ENCODE data around the gene KMT2B. TPM values are rescaled to one million over a fixed set of nuclear protein-coding genes. Genes with fewer than 3 reads are reported as not detected.

KMT2B gene
- total RNA-seq, 2 experiments from 2014 or later, result 62.0 to 65.8 TPM

DNA sequence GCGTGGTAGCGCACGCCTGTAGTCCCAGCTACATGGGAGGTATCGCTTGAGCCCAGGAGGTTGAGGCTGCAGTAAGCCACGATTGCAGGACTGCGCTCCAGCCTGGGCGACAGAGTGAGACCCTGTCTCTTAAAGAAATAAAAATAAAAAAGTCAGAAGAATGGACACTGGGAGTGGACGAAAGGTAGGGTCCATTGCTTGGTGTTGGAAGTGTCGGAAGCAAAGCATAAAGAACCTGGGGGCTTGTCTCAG is 57.2 kb downstream of the KMT2B start:
- no peak overlapping the region for H3K27ac Mint-ChIP-seq
- no peaks in the 10 kb centered on the region for H3K36me3 Mint-ChIP-seq (ENCODE audit: low read depth)
- H3K4me1 Mint-ChIP-seq (ENCODE audit: low read depth), result peaks cover 18% of the 10 kb centered on the region
- no peaks in the 10 kb centered on the region for H3K9me3 Mint-ChIP-seq
- no peak for DNase-seq
- no peaks in the 10 kb centered on the region for H3K27me3 Mint-ChIP-seq (ENCODE audit: low read depth)
- CTCF ChIA-PET, result no interaction called here
- intact Hi-C loops (cut with micrococcal nuclease), result loop anchor here (1.0 to 5.0 kb wide), 9 partner anchors 17 to 279 kb away; partner anchors contain the start of genes ETV2, LIN37, NFKBID and PROSER3
- H3K4me3 Mint-ChIP-seq, result peak overlapping the region; percentile 78

DNA sequence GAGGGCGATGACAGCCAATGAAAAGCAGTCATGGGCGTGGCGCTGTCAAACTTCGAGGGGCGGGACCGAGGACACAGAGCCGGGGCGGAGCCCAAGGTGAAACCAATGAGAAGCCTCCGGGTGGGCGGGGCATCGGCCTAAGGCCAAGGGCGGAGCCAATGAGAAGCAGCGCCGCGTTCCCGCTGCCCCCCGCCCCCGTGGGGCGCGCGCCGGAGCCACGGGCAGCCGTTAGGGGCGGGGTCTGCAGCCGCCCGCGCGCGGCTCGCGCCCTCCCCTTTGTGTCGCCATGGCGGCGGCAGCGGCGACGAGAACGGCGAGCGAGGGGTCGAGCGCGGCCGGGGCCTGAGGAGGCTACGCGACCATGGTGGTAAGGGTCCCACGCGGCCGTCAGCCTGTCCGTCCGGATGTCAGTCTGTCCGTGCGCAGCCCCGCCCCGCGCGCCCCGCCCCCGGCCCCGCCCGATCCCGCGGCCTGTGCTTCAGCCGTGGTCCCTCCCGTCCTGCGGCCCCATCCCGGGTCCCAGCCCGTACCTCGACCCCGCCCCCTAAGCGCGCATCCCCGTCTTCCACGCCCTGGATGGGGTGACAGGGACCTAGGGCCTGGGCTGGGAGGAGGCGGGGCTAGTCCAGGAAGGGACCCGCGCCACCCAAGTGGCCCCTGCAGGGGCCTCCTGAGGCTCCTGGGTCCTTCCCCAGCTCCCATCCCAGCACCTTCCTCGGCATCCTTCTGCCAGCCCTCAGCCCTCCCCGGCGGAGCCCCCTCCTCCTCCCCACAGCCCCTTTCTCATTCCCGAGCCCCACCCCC is 57.7 kb downstream of the KMT2B start, which contains the start of gene ARHGAP33:
ARHGAP33 (plus strand) TSS at position 267 of the 804 bp plus-strand sequence; CDS start at position 362, 95 bp downstream.
- H3K27ac Mint-ChIP-seq, result no peak within 1 kb of the TSS
- peaks cover 18% of the 10 kb centered on the region for H3K4me1 Mint-ChIP-seq (ENCODE audit: low read depth)
- H3K9me3 Mint-ChIP-seq, result no peaks in the 10 kb centered on the region
- CTCF ChIA-PET, result no interaction called here
- peak within 1 kb of the TSS; percentile 78 for H3K4me3 Mint-ChIP-seq
- H3K27me3 Mint-ChIP-seq (ENCODE audit: low read depth), result no peaks in the 10 kb centered on the region
- peak; percentile 100 for DNase-seq
- intact Hi-C loops (cut with micrococcal nuclease), result loop anchor here (1.0 to 5.0 kb wide), 9 partner anchors 17 to 279 kb away; partner anchors contain the start of genes ETV2, LIN37, NFKBID and PROSER3
- no peaks in the 10 kb centered on the region for H3K36me3 Mint-ChIP-seq (ENCODE audit: low read depth)

DNA sequence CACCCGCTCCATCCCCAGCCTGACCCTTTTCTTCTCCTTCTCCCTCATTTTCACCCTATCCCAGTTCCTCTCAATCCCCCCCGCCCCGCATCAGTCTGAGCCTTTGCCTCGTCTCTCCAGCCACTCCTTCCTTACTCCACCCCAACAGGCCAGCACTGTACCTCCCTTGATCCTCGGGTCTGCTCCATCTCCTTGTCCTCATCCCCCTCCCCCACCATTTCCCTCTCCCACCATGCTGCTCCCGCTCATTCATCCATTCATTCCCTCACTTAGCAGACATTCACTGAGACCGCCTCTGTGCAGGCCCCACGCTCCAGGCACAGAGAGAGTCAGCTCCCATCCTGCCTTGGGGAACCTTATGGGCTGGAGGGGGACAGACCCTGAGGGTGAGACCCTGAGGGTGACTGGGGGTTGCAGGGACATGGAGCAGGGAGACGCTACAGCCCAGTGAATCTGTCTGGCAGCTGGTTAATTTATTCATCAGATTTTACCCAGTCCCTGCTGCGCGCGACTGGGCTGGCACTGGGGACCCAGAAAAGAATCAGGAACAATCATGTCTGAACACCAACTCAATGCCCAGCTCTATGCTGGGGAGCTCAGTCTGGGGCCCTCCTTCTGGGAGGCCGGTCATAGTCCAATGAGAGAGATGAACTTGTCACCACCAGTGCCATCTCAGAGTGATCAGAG is 58.4 kb downstream of the KMT2B start:
- peaks cover 18% of the 10 kb centered on the region for H3K4me1 Mint-ChIP-seq (ENCODE audit: low read depth)
- no peak for DNase-seq
- intact Hi-C loops (cut with micrococcal nuclease), result loop anchor here (5.0 kb wide), 1 partner anchor 134 kb away; the partner anchor contains the start of gene ETV2
- no peaks in the 10 kb centered on the region for H3K9me3 Mint-ChIP-seq
- H3K4me3 Mint-ChIP-seq, result peak overlapping the region; percentile 78
- H3K27me3 Mint-ChIP-seq (ENCODE audit: low read depth), result no peaks in the 10 kb centered on the region
- CTCF ChIA-PET, result interaction anchor here (0.6 to 1.3 kb wide), 3 partner anchors 82 to 331 kb away, joined by 3 read pairs; no protein-coding TSS in a partner anchor
- peaks cover 3% of the 10 kb centered on the region for H3K36me3 Mint-ChIP-seq (ENCODE audit: low read depth)
- no peak overlapping the region for H3K27ac Mint-ChIP-seq

DNA sequence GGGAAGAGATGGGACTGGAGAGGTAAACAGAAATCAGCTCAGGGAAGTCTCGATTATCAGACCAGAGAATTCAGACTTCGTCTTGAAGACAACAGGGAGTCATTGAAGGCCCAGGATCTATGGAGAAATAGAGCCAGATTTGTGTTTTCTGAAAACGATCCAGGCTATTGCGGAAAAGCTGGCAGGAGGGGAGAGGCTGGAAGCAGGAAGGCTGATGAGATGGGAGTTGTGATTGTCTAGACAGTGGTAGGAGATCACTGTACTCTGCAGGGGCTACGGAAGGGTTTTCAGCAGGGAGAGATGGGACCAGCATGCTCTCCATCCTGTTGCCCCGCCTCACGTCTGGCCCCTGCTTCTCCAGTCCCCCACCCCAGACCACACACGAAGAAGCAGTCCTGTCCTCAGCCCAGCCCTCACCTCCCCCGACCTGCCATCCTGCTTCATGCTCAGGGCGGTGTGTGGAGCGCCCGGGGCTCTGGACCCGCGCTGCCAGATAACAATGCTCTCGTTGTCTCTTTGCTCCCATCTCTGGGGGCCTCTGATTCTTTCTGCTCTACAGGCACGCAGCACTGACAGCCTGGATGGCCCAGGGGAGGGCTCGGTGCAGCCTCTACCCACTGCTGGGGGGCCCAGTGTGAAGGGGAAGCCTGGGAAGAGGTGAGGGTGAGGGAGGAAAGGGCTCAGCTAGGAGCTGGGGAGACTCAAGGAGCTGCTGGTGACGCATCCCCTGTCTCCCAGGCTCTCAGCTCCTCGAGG is 59.5 kb downstream of the KMT2B start:
- no peak overlapping the region for H3K27ac Mint-ChIP-seq
- CTCF ChIA-PET, result interaction anchor here (0.6 to 1.3 kb wide), 3 partner anchors 83 to 332 kb away, joined by 3 read pairs; no protein-coding TSS in a partner anchor

DNA sequence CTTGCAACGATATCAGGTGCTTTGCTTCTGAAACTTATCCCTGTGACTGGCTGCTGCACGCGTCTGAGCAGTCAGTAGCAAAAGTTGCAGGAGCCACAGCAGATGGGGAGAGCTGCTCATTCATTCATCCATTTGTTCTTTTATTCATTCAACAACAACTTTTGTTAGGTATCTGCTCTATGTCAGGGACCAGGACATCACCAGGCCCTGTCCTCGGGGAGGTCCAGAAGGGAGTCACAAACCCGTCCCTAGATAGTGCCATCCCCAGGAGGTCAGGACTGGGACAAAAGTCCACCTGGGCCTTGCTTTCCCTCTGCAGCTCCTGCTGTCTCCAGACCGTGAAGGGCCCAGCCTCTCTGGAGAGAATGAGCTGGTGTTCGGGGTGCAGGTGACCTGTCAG is 60.2 kb downstream of the KMT2B start:
- H3K27ac Mint-ChIP-seq, result no peak overlapping the region
- CTCF ChIA-PET, result interaction anchor here (0.6 kb wide), 1 partner anchor 128 kb away, joined by 3 read pairs; no protein-coding TSS in a partner anchor
- intact Hi-C loops (cut with micrococcal nuclease), result loop anchor here (5.0 kb wide), 1 partner anchor 136 kb away; the partner anchor contains the start of gene ETV2

More for the DNA sequence above, 59.5 kb downstream of the KMT2B start:
- no peaks in the 10 kb centered on the region for H3K9me3 Mint-ChIP-seq
- no peaks in the 10 kb centered on the region for H3K27me3 Mint-ChIP-seq (ENCODE audit: low read depth)
- peaks cover 6% of the 10 kb centered on the region for H3K36me3 Mint-ChIP-seq (ENCODE audit: low read depth)
- H3K4me3 Mint-ChIP-seq, result peak overlapping the region; percentile 78
- peaks cover 18% of the 10 kb centered on the region for H3K4me1 Mint-ChIP-seq (ENCODE audit: low read depth)
- intact Hi-C loops (cut with micrococcal nuclease), result loop anchor here (5.0 kb wide), 1 partner anchor 135 kb away; the partner anchor contains the start of gene ETV2
- no peak for DNase-seq

DNA sequence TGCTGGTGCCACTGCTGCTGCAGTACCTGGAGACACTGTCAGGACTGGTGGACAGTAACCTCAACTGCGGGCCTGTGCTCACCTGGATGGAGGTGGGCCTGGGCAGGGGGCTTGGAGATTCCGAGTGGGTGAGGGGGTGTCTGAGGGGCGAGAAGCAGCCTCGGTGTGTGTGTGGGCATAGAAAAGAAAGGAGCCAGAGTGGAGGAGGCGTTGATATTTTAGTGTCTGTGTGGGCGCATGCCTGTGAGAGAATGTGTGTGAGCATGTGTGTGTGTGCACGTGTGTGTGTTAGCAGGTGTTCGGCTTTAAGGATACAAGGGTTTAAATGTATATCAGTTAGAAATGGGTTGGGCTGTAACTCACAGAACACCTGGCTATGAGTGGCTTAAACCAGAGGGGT is 61.2 kb downstream of the KMT2B start:
- H3K36me3 Mint-ChIP-seq (ENCODE audit: low read depth), result peaks cover 6% of the 10 kb centered on the region
- H3K27me3 Mint-ChIP-seq (ENCODE audit: low read depth), result no peaks in the 10 kb centered on the region
- no peaks in the 10 kb centered on the region for H3K9me3 Mint-ChIP-seq
- H3K4me1 Mint-ChIP-seq (ENCODE audit: low read depth), result peaks cover 18% of the 10 kb centered on the region
- H3K27ac Mint-ChIP-seq, result no peak overlapping the region
- no peak for DNase-seq
- intact Hi-C loops (cut with micrococcal nuclease), result loop anchor here (5.0 kb wide), 1 partner anchor 137 kb away; the partner anchor contains the start of gene ETV2
- CTCF ChIA-PET, result no interaction called here
- H3K4me3 Mint-ChIP-seq, result no peak overlapping the region

More for the DNA sequence above, 60.2 kb downstream of the KMT2B start:
- peaks cover 6% of the 10 kb centered on the region for H3K36me3 Mint-ChIP-seq (ENCODE audit: low read depth)
- H3K4me3 Mint-ChIP-seq, result peak overlapping the region; percentile 15
- H3K9me3 Mint-ChIP-seq, result no peaks in the 10 kb centered on the region
- H3K27me3 Mint-ChIP-seq (ENCODE audit: low read depth), result no peaks in the 10 kb centered on the region
- peaks cover 18% of the 10 kb centered on the region for H3K4me1 Mint-ChIP-seq (ENCODE audit: low read depth)
- DNase-seq, result no peak

DNA sequence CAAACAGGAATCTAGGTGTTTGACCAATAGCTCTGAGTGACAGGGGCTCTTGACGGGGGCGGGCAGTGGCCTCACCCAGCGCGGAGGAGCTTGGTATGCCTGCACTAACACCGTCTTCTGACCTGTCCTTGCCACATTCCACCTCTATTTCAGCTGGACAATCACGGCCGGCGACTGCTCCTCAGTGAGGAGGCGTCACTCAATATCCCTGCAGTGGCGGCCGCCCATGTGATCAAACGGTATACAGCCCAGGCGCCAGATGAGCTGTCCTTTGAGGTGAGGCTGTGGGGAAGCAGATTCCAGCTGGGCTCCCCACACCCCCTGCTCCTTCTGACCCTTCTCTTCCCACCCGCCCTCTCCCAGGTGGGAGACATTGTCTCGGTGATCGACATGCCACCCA is 62.3 kb downstream of the KMT2B start:
- Mint-ChIP-seq H3K4me1 (ENCODE audit: low read depth) (peaks cover 12% of the 10 kb centered on the region), H3K9me3 (no peaks in the 10 kb centered on the region), H3K27me3 (ENCODE audit: low read depth) (no peaks in the 10 kb centered on the region), H3K36me3 (ENCODE audit: low read depth) (peaks cover 6% of the 10 kb centered on the region), H3K27ac (no peak overlapping the region), H3K4me3 (no peak overlapping the region)
- CTCF ChIA-PET, result no interaction called here
- no peak for DNase-seq
- intact Hi-C loops (cut with micrococcal nuclease), result no loop called here

DNA sequence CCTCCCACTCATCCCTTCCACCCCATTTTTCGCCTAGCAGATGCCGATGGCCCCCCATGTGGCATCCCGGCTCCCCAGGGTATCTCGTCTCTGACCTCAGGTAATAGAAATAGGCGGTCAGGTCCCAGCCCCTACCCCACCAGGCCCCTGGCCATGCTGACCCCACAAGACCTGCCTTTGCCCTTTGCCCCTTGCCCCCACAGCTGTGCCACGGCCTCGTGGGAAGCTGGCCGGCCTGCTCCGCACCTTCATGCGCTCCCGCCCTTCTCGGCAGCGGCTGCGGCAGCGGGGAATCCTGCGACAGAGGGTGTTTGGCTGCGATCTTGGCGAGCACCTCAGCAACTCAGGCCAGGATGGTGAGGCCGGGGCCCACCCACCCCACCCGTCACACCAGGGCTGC is 62.9 kb downstream of the KMT2B start:
- Mint-ChIP-seq H3K27me3 (ENCODE audit: low read depth) (no peaks in the 10 kb centered on the region), H3K4me3 (no peak overlapping the region), H3K9me3 (no peaks in the 10 kb centered on the region), H3K27ac (no peak overlapping the region), H3K36me3 (ENCODE audit: low read depth) (peaks cover 6% of the 10 kb centered on the region), H3K4me1 (ENCODE audit: low read depth) (peaks cover 11% of the 10 kb centered on the region)
- CTCF ChIA-PET, result no interaction called here
- intact Hi-C loops (cut with micrococcal nuclease), result no loop called here
- no peak for DNase-seq

DNA sequence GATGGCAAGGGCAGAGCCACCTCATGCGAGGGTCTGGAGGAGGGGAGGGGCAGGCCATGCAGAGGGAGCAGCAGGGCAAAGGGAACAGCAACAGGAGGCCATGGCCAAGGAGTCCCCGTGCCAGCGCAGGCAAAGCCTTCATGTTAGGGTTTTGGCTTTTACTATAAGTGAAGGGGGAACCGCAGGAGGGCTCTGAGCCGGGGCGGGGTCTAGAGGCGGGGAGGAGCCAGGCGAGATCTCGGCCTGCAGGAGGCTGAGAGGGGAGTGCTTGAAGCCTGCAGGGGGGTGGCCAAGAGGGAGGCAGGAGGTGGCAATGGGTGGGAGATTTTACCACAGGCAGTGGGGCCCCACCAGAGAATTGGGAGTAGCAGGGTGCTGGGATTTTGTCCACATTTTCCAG is 63.8 kb downstream of the KMT2B start:
- no peak overlapping the region for H3K4me3 Mint-ChIP-seq
- H3K9me3 Mint-ChIP-seq, result no peaks in the 10 kb centered on the region
- H3K36me3 Mint-ChIP-seq (ENCODE audit: low read depth), result peaks cover 6% of the 10 kb centered on the region
- intact Hi-C loops (cut with micrococcal nuclease), result no loop called here
- DNase-seq, result no peak
- CTCF ChIA-PET, result no interaction called here
- peaks cover 5% of the 10 kb centered on the region for H3K4me1 Mint-ChIP-seq (ENCODE audit: low read depth)
- no peak overlapping the region for H3K27ac Mint-ChIP-seq
- no peaks in the 10 kb centered on the region for H3K27me3 Mint-ChIP-seq (ENCODE audit: low read depth)

DNA sequence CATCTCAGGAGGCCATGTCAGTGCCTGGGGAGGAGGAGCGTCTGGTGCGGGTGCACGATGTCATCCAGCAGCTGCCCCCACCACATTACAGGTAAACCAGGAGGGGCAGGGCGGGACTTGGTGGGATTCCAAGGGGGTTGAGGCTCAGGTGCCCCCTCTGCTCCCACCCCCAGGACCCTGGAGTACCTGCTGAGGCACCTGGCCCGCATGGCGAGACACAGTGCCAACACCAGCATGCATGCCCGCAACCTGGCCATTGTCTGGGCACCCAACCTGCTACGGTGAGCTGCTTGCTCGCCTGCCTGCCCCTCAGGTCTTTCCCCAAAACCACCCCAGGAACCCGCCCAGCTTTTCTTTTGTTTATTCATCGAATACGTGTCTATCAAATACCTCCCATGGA is 64.8 kb downstream of the KMT2B start:
- Mint-ChIP-seq H3K36me3 (ENCODE audit: low read depth) (peaks cover 6% of the 10 kb centered on the region), H3K4me1 (ENCODE audit: low read depth) (no peaks in the 10 kb centered on the region), H3K9me3 (no peaks in the 10 kb centered on the region), H3K27me3 (ENCODE audit: low read depth) (no peaks in the 10 kb centered on the region), H3K4me3 (no peak overlapping the region), H3K27ac (no peak overlapping the region)
- intact Hi-C loops (cut with micrococcal nuclease), result no loop called here
- no peak for DNase-seq
- CTCF ChIA-PET, result no interaction called here

DNA sequence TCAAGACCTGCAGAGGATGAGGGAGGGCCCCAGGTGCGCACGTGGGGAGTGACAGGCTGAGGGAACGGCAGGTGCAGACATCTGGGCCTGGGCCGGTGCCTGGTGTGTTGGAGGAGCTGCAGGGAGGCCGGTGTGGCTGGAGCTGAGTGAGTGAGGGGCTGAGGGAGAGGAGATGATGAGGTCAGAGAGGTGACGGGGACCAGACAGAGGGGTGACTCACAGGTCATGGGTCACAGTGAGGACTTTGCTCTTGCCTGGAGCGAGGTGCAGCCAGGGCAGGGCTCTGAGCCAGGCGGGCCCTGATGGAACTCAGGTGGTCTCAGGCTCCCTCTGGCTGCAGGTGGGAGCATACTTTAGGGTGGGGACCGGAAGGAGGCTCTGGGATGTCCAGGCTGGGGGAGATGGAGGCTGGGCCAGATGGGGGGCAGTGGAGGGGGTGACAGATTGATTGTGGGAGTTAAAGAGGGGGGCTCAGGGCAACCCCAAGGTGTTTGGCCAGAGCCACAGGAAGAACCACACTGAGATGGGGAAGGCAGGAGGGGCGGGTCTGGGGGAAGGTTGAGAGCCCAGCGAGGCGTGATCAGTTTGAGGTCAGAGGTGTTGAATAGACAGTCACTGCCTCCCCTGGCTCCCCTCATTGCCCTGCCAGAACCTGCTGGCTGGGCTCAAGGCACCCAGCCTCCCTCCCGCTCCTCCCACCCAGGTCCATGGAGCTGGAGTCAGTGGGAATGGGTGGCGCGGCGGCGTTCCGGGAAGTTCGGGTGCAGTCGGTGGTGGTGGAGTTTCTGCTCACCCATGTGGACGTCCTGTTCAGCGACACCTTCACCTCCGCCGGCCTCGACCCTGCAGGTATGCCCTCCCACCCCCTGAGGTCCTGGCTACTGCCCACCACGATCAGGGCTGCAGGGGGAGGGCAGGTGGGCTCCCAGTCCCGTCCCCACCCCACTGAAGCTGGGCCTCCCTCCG is 65.9 kb downstream of the KMT2B start:
- Mint-ChIP-seq H3K4me1 (ENCODE audit: low read depth) (no peaks in the 10 kb centered on the region), H3K4me3 (no peak overlapping the region), H3K9me3 (no peaks in the 10 kb centered on the region), H3K27me3 (ENCODE audit: low read depth) (no peaks in the 10 kb centered on the region), H3K27ac (no peak overlapping the region), H3K36me3 (ENCODE audit: low read depth) (peaks cover 6% of the 10 kb centered on the region)
- DNase-seq, result no peak
- intact Hi-C loops (cut with micrococcal nuclease), result no loop called here
- CTCF ChIA-PET, result no interaction called here

Data from activated naive CD4-positive, alpha-beta T cell treated with anti-CD3 and anti-CD28 coated beads for 36 hours (primary cell).